SK-N-SH treated with all-trans-retinoic acid at 6 μM for 48 hours (cell line): ENCODE results near the gene CPNE2.

ENCODE experiments used
- ATAC-seq: fragments of 200-7000 bp; cut with Tn5 transposase; 3 replicates; pipeline ENCODE4 v1.9.1; 2020; ENCODE audit warnings: mild to moderate bottlenecking, moderate library complexity
- ARNTL ChIP-seq: fragments of 450-650 bp; formaldehyde crosslinking; IDR thresholded peaks from 2 replicates; pipeline ENCODE4 v1.5.0; 2020; ENCODE audit warnings: low read depth, mild to moderate bottlenecking, moderate library complexity, borderline replicate concordance
- BACH2 ChIP-seq: fragments of 250-450 bp; sonication (Bioruptor Pico); IDR thresholded peaks from 2 replicates; pipeline ENCODE4 v1.9.0; 2021; ENCODE audit warnings: mild to moderate bottlenecking, borderline replicate concordance
- CSDC2 ChIP-seq: fragments of 250-450 bp; sonication (Bioruptor Pico); IDR thresholded peaks from 2 replicates; pipeline ENCODE4 v1.5.0; 2020; ENCODE audit warnings: mild to moderate bottlenecking, moderate library complexity
- ESRRG ChIP-seq: fragments of 250-450 bp; sonication (Bioruptor Pico); IDR thresholded peaks from 2 replicates; pipeline ENCODE4 v1.6.1; 2021; ENCODE audit warnings: mild to moderate bottlenecking
- GLIS3 ChIP-seq: fragments of 250-450 bp; sonication (Bioruptor Pico); IDR thresholded peaks from 2 replicates; pipeline ENCODE4 v1.5.0; 2020; ENCODE audit warnings: mild to moderate bottlenecking, moderate library complexity
- ISL1 ChIP-seq: fragments of 250-450 bp; sonication (Bioruptor Pico); IDR thresholded peaks from 2 replicates; pipeline ENCODE4 v2.1.2; 2022; ENCODE audit warnings: mild to moderate bottlenecking, moderate library complexity
- OSR1 ChIP-seq: fragments of 250-450 bp; sonication (Bioruptor Pico); IDR thresholded peaks from 2 replicates; pipeline ENCODE4 v1.8.0; 2022; ENCODE audit warnings: moderate library complexity, mild to moderate bottlenecking, inconsistent platforms
- TCF4 ChIP-seq: fragments of 250-450 bp; sonication (Bioruptor Pico); IDR thresholded peaks from 2 replicates; pipeline ENCODE4 v1.8.0; 2021; ENCODE audit warnings: mild to moderate bottlenecking, moderate library complexity, borderline replicate concordance
- TOX ChIP-seq: fragments of 250-450 bp; sonication (Bioruptor Pico); IDR thresholded peaks from 2 replicates; pipeline ENCODE4 v1.8.0; 2021; ENCODE audit warnings: mild to moderate bottlenecking, moderate library complexity, borderline replicate concordance
- ZC3H10 ChIP-seq: fragments of 250-450 bp; sonication (Bioruptor Pico); IDR thresholded peaks from 2 replicates; pipeline ENCODE4 v1.5.1; 2021; ENCODE audit warnings: mild to moderate bottlenecking, moderate library complexity
- ZFP3 ChIP-seq: fragments of 250-450 bp; sonication (Bioruptor Pico); IDR thresholded peaks from 2 replicates; pipeline ENCODE4 v1.5.0; 2020; ENCODE audit warnings: mild to moderate bottlenecking, moderate library complexity
- ZFP30 ChIP-seq: fragments of 450-650 bp; formaldehyde crosslinking; IDR thresholded peaks from 2 replicates; pipeline ENCODE4 v1.5.0; 2022; ENCODE audit warnings: mild to moderate bottlenecking, moderate library complexity
- ZNF70 ChIP-seq: fragments of 450-650 bp; formaldehyde crosslinking; IDR thresholded peaks from 2 replicates; pipeline ENCODE4 v1.5.0; 2020; ENCODE audit warnings: mild to moderate bottlenecking, moderate library complexity
- ZNF8 ChIP-seq: fragments of 450-650 bp; formaldehyde crosslinking; IDR thresholded peaks from 2 replicates; pipeline ENCODE4 v1.5.0; 2020; ENCODE audit warnings: mild to moderate bottlenecking, moderate library complexity
- TF ChIP-seq, protein P1 (sequence below): fragments of 250-450 bp; sonication (Bioruptor Pico); IDR thresholded peaks from 2 replicates; pipeline ENCODE4 v1.5.1; 2020; ENCODE audit warnings: low read depth, mild to moderate bottlenecking, moderate library complexity
- TF ChIP-seq, protein P2 (sequence below): fragments of 250-450 bp; sonication (Bioruptor Pico); IDR thresholded peaks from 2 replicates; pipeline ENCODE4 v1.5.0; 2020; ENCODE audit warnings: mild to moderate bottlenecking, moderate library complexity
- TF ChIP-seq, protein P3 (sequence below): fragments of 250-450 bp; sonication (Bioruptor Pico); IDR thresholded peaks from 2 replicates; pipeline ENCODE4 v1.8.0; 2020; ENCODE audit warnings: mild to moderate bottlenecking, moderate library complexity, borderline replicate concordance

Gene CPNE2

DNA sequence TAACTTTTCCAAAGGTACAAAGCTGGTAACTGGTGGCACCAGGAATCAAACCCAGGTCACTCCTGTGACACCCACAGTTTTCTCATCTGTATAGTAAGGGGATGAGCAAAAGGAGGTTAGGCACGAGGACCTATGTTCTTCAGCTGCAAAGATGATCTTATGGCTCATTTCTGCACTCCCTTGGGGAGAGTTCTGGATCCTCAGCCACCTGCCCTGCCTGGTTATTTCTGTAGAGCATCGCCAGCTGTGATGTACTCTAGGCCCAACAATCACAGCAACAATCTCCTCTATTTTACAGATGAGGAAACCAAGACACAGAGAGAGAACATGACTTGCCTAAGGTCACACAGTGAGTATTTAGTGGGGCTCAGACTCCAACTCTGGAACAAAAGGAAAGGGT lies 5.4 kb upstream of the CPNE2 start (continued):
- TF ChIP-seq ESRRG (CRISPR knock-in tag) = no peak
- no peak for TF ChIP-seq ZC3H10 (CRISPR knock-in tag)
- no peak for TF ChIP-seq ZFP30 (CRISPR knock-in tag)
- TF ChIP-seq ZNF8 (CRISPR knock-in tag) = no peak
- TF ChIP-seq, protein P1, sequence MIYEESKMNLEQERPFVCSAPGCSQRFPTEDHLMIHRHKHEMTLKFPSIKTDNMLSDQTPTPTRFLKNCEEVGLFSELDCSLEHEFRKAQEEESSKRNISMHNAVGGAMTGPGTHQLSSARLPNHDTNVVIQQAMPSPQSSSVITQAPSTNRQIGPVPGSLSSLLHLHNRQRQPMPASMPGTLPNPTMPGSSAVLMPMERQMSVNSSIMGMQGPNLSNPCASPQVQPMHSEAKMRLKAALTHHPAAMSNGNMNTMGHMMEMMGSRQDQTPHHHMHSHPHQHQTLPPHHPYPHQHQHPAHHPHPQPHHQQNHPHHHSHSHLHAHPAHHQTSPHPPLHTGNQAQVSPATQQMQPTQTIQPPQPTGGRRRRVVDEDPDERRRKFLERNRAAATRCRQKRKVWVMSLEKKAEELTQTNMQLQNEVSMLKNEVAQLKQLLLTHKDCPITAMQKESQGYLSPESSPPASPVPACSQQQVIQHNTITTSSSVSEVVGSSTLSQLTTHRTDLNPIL (CRISPR knock-in tag) = no peak

DNA sequence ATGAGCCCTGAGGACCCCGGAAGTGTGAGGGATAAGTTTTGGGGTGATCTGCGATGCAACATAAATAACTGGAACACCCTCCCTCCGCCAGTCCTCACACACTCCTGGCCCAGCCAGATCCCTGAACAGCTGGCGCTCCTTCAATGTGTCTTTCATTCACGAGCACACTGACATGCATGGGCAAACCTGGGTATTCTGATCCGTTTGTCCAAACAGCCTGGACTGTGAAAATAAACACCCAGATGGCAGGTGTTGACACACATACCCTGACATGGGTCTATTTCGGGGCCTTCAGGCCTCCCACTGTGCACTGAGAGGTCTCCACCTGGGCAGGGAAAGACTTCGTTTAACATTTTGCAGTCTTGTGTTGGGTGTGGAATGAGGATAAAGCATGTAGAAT lies 3.0 kb upstream of the CPNE2 start:
- TF ChIP-seq BACH2 (CRISPR knock-in tag) = no peak
- TF ChIP-seq, protein P2, sequence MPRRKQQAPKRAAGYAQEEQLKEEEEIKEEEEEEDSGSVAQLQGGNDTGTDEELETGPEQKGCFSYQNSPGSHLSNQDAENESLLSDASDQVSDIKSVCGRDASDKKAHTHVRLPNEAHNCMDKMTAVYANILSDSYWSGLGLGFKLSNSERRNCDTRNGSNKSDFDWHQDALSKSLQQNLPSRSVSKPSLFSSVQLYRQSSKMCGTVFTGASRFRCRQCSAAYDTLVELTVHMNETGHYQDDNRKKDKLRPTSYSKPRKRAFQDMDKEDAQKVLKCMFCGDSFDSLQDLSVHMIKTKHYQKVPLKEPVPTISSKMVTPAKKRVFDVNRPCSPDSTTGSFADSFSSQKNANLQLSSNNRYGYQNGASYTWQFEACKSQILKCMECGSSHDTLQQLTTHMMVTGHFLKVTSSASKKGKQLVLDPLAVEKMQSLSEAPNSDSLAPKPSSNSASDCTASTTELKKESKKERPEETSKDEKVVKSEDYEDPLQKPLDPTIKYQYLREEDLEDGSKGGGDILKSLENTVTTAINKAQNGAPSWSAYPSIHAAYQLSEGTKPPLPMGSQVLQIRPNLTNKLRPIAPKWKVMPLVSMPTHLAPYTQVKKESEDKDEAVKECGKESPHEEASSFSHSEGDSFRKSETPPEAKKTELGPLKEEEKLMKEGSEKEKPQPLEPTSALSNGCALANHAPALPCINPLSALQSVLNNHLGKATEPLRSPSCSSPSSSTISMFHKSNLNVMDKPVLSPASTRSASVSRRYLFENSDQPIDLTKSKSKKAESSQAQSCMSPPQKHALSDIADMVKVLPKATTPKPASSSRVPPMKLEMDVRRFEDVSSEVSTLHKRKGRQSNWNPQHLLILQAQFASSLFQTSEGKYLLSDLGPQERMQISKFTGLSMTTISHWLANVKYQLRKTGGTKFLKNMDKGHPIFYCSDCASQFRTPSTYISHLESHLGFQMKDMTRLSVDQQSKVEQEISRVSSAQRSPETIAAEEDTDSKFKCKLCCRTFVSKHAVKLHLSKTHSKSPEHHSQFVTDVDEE (CRISPR knock-in tag) = no peak
- TF ChIP-seq ZC3H10 (CRISPR knock-in tag) = no peak
- TF ChIP-seq TOX = no peak
- TF ChIP-seq OSR1 = no peak
- no peak for TF ChIP-seq ARNTL
- TF ChIP-seq, all 23 proteins: peak for 0
- ATAC-seq = no peak

DNA sequence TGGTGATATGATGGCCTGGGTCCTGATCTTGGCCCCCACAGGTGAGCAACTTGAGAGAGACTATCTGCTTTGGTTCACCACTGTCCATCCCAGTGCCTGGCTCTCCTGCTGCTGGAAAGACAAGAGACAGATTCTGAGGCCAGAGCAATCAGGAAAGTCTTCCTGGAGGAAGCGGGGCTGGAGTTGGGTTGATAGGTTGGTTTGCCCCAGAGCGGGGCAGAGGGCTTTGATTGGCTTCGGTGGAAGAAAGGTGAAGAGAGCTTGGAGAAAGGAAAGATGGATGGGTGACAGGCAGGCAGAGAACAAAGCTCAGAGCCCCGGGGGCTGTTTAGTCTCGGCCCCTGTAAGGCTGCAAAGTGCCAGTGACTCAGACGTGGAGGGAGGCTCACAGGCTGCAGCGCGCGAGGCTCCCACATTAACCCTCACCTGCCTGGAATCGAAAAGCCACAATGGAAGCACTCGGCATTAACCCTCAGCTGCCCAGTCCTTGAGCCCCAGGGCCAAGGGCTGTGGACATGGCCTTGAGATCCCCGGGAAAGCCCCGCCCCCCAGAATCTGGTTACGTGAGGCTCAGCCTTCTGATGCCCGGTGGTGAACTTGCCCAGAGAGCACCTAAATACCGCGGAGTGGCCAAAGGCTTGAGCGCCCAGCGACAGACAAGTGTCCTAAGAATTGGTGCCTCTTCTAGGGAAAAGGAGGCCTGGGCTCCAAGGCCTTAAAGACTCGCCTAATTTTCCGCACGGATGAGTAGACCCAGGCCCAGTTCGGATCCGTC lies 996 bp upstream of the CPNE2 start:
- no peak for TF ChIP-seq ZNF70 (CRISPR knock-in tag)
- TF ChIP-seq, protein P3, sequence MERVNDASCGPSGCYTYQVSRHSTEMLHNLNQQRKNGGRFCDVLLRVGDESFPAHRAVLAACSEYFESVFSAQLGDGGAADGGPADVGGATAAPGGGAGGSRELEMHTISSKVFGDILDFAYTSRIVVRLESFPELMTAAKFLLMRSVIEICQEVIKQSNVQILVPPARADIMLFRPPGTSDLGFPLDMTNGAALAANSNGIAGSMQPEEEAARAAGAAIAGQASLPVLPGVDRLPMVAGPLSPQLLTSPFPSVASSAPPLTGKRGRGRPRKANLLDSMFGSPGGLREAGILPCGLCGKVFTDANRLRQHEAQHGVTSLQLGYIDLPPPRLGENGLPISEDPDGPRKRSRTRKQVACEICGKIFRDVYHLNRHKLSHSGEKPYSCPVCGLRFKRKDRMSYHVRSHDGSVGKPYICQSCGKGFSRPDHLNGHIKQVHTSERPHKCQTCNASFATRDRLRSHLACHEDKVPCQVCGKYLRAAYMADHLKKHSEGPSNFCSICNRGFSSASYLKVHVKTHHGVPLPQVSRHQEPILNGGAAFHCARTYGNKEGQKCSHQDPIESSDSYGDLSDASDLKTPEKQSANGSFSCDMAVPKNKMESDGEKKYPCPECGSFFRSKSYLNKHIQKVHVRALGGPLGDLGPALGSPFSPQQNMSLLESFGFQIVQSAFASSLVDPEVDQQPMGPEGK (CRISPR knock-in tag) = peak; percentile 32; the same call in 1 of the 2 replicates
- peak; percentile 59 for ATAC-seq

DNA sequence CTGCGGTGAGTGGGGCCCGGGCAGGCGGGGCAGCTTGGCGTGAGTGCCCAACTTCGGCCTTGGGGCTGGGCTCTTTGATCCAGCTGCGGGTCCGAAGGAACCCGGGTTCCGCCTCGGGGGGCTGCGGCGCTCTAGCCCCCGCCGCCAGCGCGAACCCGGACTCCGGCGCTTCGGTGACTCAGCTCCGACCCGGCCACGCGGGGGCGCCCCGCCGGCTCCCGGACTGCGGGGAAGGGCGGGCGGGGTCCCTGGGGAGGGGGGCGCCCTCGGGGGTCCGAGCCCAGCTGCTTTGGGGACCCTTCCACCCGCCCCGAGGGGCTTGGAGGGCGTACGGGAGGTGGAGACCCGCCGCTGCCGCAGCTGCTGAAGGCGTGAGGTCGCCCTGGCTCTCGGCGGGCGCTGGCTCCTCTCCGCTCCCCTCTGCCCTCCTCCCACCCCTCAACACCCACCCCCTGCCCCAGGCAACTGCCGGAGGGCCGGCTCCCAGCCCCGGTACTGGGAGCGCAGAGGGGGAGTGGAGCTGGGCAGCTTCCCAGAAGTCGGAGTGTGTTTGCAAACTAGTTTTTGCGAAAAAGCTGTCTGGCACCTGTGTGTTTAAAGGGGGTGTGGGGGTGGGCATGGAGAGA lies 516 bp downstream of the CPNE2 start:
- peak; percentile 58 for ATAC-seq
- TF ChIP-seq TOX (no peak), ARNTL (no peak), ZNF70 (CRISPR knock-in tag) (no peak), GLIS3 (no peak), ISL1 (no peak), CSDC2 (CRISPR knock-in tag) (no peak), TCF4 (CRISPR knock-in tag) (no peak), ZFP3 (CRISPR knock-in tag) (no peak), ZFP30 (CRISPR knock-in tag) (no peak)
- TF ChIP-seq, protein P3 (CRISPR knock-in tag) = no peak
- TF ChIP-seq, protein P2 (CRISPR knock-in tag) = no peak
